ENCODE data around the gene DYNAP. TPM values are rescaled to one million over a fixed set of nuclear protein-coding genes. Genes with fewer than 3 reads are reported as not detected.

The DYNAP gene
- not detected in 2 replicates for total RNA-seq

GRCh38 chr18:54590945-54591344, at the start of gene DYNAP:
TSS of gene DYNAP (plus strand) at chr18:54591245. CDS start at chr18:54591283, 38 bp downstream.

Other genes starting within 250 kb of the DYNAP start
- not detected in 2 replicates for gene STARD6, start 233.4 kb upstream of the DYNAP start, total RNA-seq
- 3.3 and 8.6 TPM in 2 replicates for gene C18orf54, start 233.3 kb upstream of the DYNAP start, total RNA-seq
- 40.1 and 47.8 TPM in 2 replicates for gene RAB27B, start 237.2 kb downstream of the DYNAP start, total RNA-seq

Data from smooth muscle cell of the umbilical artery (primary cell).